SK-N-SH (cell line): ENCODE measurements around the gene ACSS2. TPM values are rescaled to one million over a fixed set of nuclear protein-coding genes. Genes with fewer than 3 reads are reported as not detected.

Experiments used
- CTCF ChIA-PET: fragments of 300-600, 350-600 bp; formaldehyde crosslinking; extraction: SDS; loops from one replicate; lab custom pipeline; 2021; lab: Yijun Ruan, JAX
- POLR2A ChIA-PET: fragments of 350-600 bp; sonication (Branson Sonifier 250); formaldehyde crosslinking; extraction: SDS; loops from one replicate; lab custom pipeline; 2020; ENCODE audit warnings: antibody characterized with exemption, inconsistent platforms; lab: Yijun Ruan, JAX
- DNase-seq: peaks from one replicate; pipeline ENCODE4 v3.0.0; 2012
- H2AFZ ChIP-seq: fragments of 200-600 bp; sonication (generic); 2 replicates; pipeline ENCODE4 v1.8.1; 2016; ENCODE audit warnings: antibody characterized with exemption, mild to moderate bottlenecking, low read depth
- H3F3A ChIP-seq: fragments of 200-600 bp; sonication (generic); replicated peaks from 2 replicates; pipeline ENCODE3; 2016; ENCODE audit warnings: antibody characterized with exemption, mild to moderate bottlenecking; ENCODE audit not compliant: insufficient read depth
- H3K27ac ChIP-seq, 2 experiments: fragments of 200-500 bp in 1 of 2; fragments of 200-600 bp in 1 of 2; sonication (Bioruptor generic) in 1 of 2; sonication (generic), shearing (Covaris generic) in 1 of 2; 2 replicates each; pipeline versions ENCODE4 v1.5.1 to v1.6.1; 2014 to 2016; ENCODE audit warnings: low read depth in 2 of 2, inconsistent platforms in 1 of 2, low read length in 1 of 2, mild to moderate bottlenecking in 1 of 2, mixed read lengths in 1 of 2
- H3K27me3 ChIP-seq: fragments of 200-600 bp; sonication (generic), shearing (Covaris generic); 2 replicates; pipeline ENCODE4 v1.6.1; 2016; ENCODE audit warnings: mixed run types; ENCODE audit not compliant: insufficient read depth
- H3K36me3 ChIP-seq, 2 experiments: fragments of 200-500 bp in 1 of 2; fragments of 200-600 bp in 1 of 2; sonication (Bioruptor generic) in 1 of 2; sonication (generic) in 1 of 2; replicated peaks in 1 of 2; 2 replicates each; pipeline versions ENCODE3 to v1.5.1; 2014 to 2016; ENCODE audit warnings: low read length in 1 of 2, mild to moderate bottlenecking in 1 of 2; ENCODE audit not compliant: insufficient read depth in 2 of 2, control insufficient read depth in 1 of 2
- H3K4me1 ChIP-seq, 2 experiments: fragments of 200-500 bp in 1 of 2; fragments of 200-600 bp in 1 of 2; sonication (Bioruptor generic) in 1 of 2; sonication (generic), shearing (Covaris generic) in 1 of 2; 2 replicates each; pipeline versions ENCODE4 v1.5.1 to v1.6.1; 2014 to 2016; ENCODE audit warnings: low read depth in 1 of 2, low read length in 1 of 2, mixed run types in 1 of 2; ENCODE audit not compliant: insufficient read depth in 2 of 2, control insufficient read depth in 1 of 2
- H3K4me2 ChIP-seq: fragments of 200-600 bp; sonication (generic), shearing (Covaris generic); 2 replicates; pipeline ENCODE4 v1.6.1; 2017; ENCODE audit warnings: mixed run types
- H3K4me3 ChIP-seq, 2 experiments: fragments of 200-500 bp in 1 of 2; fragments of 200-600 bp in 1 of 2; sonication (Bioruptor generic) in 1 of 2; sonication (generic), shearing (Covaris generic) in 1 of 2; 2 replicates each; pipeline versions ENCODE4 v1.5.1 to v1.8.1; 2014 to 2016; ENCODE audit warnings: low read depth in 2 of 2, inconsistent platforms in 1 of 2, low read length in 1 of 2, mild to moderate bottlenecking in 1 of 2, mixed read lengths in 1 of 2, moderate library complexity in 1 of 2
- H3K79me2 ChIP-seq: fragments of 200-600 bp; sonication (generic); 2 replicates; pipeline ENCODE4 v1.8.1; 2017; ENCODE audit warnings: mild to moderate bottlenecking; ENCODE audit not compliant: insufficient read depth
- H3K9ac ChIP-seq: fragments of 200-600 bp; sonication (generic); 2 replicates; pipeline ENCODE4 v1.6.1; 2017; ENCODE audit warnings: mixed run types
- H3K9me2 ChIP-seq: fragments of 200-600 bp; sonication (generic); 2 replicates; pipeline ENCODE4 v1.6.1; 2017; ENCODE audit warnings: mixed run types
- H3K9me3 ChIP-seq: fragments of 200-600 bp; sonication (generic); 2 replicates; pipeline ENCODE4 v1.6.1; 2017; ENCODE audit warnings: mixed run types, mild to moderate bottlenecking, moderate library complexity
- H4K20me1 ChIP-seq: fragments of 200-600 bp; sonication (generic); 2 replicates; pipeline ENCODE4 v1.6.1; 2017; ENCODE audit warnings: mild to moderate bottlenecking, mixed run types; ENCODE audit not compliant: insufficient read depth
- CHD2 ChIP-seq: fragments of 150-350 bp; IDR thresholded peaks from 2 replicates; pipeline ENCODE4 v1.6.1; 2018; ENCODE audit warnings: low read length; ENCODE audit not compliant: partially characterized antibody
- EP300 ChIP-seq, 2 experiments: IDR thresholded peaks; 2 replicates each; pipeline versions ENCODE4 v1.4.0 to v1.6.1; 2012; ENCODE audit warnings: borderline replicate concordance in 1 of 2, low read depth in 1 of 2, low read length in 1 of 2
- FOSL2 ChIP-seq: IDR thresholded peaks from 2 replicates; pipeline ENCODE4 v1.4.0; 2012; ENCODE audit warnings: low read depth, mild to moderate bottlenecking, moderate library complexity, borderline replicate concordance
- FOXJ3 ChIP-seq: sonication (generic); formaldehyde crosslinking; IDR thresholded peaks from 2 replicates; pipeline ENCODE4 v1.5.1; 2020; ENCODE audit warnings: mild to moderate bottlenecking, missing genetic modification reagents
- FOXM1 ChIP-seq: IDR thresholded peaks from 2 replicates; pipeline ENCODE4 v1.4.0; 2012; ENCODE audit warnings: low read depth, mild to moderate bottlenecking
- GABPA ChIP-seq: IDR thresholded peaks from 2 replicates; pipeline ENCODE4 v1.4.0; 2012; ENCODE audit warnings: low read depth, mild to moderate bottlenecking
- GATA2 ChIP-seq: sonication (generic); formaldehyde crosslinking; IDR thresholded peaks from 2 replicates; pipeline ENCODE4 v1.5.0; 2020; ENCODE audit warnings: mild to moderate bottlenecking, missing genetic modification reagents
- JUND ChIP-seq: IDR thresholded peaks from 2 replicates; pipeline ENCODE4 v1.4.0; 2012
- MXI1 ChIP-seq: IDR thresholded peaks from 2 replicates; pipeline ENCODE4 v1.6.1; 2012; ENCODE audit warnings: mild to moderate bottlenecking, low read depth, low read length, improper control_type of control experiment
- NFIC ChIP-seq: IDR thresholded peaks from 2 replicates; pipeline ENCODE4 v1.4.0; 2012; ENCODE audit warnings: borderline replicate concordance
- RFX5 ChIP-seq: IDR thresholded peaks from 2 replicates; pipeline ENCODE4 v1.6.1; 2012; ENCODE audit warnings: mild to moderate bottlenecking, improper control_type of control experiment, low read length
- RXRA ChIP-seq: IDR thresholded peaks from 2 replicates; pipeline ENCODE4 v1.4.0; 2012; ENCODE audit warnings: low read depth, mild to moderate bottlenecking, borderline replicate concordance
- SIN3A ChIP-seq: IDR thresholded peaks from 2 replicates; pipeline ENCODE4 v1.6.1; 2012; ENCODE audit warnings: low read depth, mild to moderate bottlenecking, low read length, moderate library complexity, borderline replicate concordance
- SMC3 ChIP-seq: IDR thresholded peaks from 2 replicates; pipeline ENCODE4 v1.6.1; 2012; ENCODE audit warnings: low read depth, low read length, improper control_type of control experiment
- TAF1 ChIP-seq: IDR thresholded peaks from 2 replicates; pipeline ENCODE4 v1.6.1; 2012; ENCODE audit warnings: low read depth, mild to moderate bottlenecking, low read length, moderate library complexity, borderline replicate concordance
- USF1 ChIP-seq: IDR thresholded peaks from 2 replicates; pipeline ENCODE4 v1.4.0; 2012; ENCODE audit warnings: low read depth, borderline replicate concordance
- YY1 ChIP-seq: IDR thresholded peaks from 2 replicates; pipeline ENCODE4 v1.4.0; 2012; ENCODE audit warnings: low read depth, mild to moderate bottlenecking
- WGBS: methylation state at CpG from one replicate; pipeline ENCODE4 v1.1.6; 2017; ENCODE audit warnings: low lambda C conversion rate; 5-methylcytosine and 5-hydroxymethylcytosine counted together
- polyA plus RNA-seq, 3 experiments: library from polyadenylated mRNA; depleted of rRNA; stranded (reverse); fragments of >200 nt; gene quantifications; 2 replicates each; pipeline ENCODE4 v1.2.3, GENCODE V29; 2012
- TF ChIP-seq, protein P1 (sequence below): IDR thresholded peaks from 2 replicates; pipeline ENCODE4; 2012

Gene ACSS2
- polyA plus RNA-seq, 1 of the 3 experiments (the other 2 are of a cell fraction), result 25.5 TPM

DNA sequence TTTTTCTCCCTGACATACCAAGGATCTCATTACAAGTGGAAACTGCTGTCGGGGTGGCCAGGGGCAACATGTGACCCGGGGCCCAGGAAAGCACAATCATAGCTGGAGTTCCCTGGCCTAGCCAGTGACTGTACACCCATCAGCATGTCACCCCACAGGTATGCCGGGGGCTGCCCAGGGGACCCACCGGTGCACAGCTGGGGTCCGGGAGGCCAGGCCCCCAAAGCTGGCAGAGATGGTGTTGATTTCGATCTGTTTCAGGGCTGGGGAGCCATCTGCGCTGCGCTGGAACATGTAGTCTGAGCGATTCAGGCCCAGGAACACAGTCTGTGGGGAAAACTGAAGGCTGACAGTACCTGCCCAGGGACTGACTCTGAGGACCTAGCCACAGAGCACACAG, 65.9 kb downstream of the ACSS2 start:
- Histone ChIP-seq H3K27me3 (no peaks in the 10 kb centered on the region), H3K27ac (no peak overlapping the region), H3K4me3 (no peak overlapping the region), H3K4me2 (no peak overlapping the region), H3K9ac (no peak overlapping the region), H3K9me3 (no peaks in the 10 kb centered on the region), H2AFZ (no peak overlapping the region), H4K20me1 (no peaks in the 10 kb centered on the region), H3K4me1 (no peaks in the 10 kb centered on the region; a peak in 2 of 4 replicates), H3K9me2 (no peaks in the 10 kb centered on the region), H3F3A (no peaks in the 10 kb centered on the region), H3K36me3 (peaks cover 43 to 62% of the 10 kb centered on the region in 2 experiments), H3K79me2 (0 out of 2 replicates have a peak, but pooled peaks cover under 1% of the 10 kb centered on the region)
- DNase-seq, result no peak
- no peak for TF ChIP-seq RXRA
- WGBS, result 98% methylated on average over 5 of the region's 9 CpGs
- ChIA-PET POLR2A (no interaction called here), CTCF (interaction anchor here (1.2 kb wide), 1 partner anchor 113 kb away, joined by 3 read pairs; no protein-coding TSS in a partner anchor)

DNA sequence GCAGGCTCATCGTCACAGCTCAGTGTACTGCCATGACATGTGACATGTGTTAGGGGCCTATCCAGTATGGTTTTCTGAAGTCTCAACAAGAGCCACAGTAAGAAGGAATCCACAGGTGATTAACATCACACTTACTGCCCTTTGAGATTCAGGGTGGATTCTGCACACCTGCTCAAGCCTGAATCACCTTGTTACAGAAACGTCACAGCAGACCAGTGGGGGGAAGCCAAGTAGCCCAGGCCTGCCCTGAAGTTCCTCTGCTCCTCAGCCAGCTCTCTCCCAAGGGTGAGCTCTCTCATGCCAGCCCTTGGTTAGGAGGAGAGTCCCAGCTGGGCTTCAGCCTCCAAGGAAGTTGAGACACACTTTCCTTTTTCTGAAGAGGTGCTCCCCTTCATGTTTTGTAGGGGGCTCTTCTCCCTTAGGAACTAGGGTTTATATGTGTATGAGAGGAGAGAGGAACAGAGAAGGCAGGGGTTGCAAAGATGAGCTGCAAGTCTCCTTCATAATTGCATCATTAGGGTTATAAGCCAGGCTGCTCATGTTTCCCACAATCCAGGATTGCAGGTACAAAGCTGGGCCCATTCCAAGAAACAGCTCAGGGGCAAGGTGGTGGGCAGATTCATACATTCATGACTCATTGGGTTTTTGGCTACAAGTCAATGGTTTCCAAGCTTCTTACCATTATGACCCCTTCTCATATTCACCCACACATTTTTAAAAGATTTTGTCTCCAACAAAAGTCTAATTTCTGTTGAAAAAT, 67.6 kb downstream of the ACSS2 start:
- ChIA-PET POLR2A (no interaction called here), CTCF (interaction anchor here (1.0 kb wide), 1 partner anchor 69 kb away, joined by 3 read pairs; no protein-coding TSS in a partner anchor)
- Histone ChIP-seq H3K79me2 (0 out of 2 replicates have a peak, but pooled peaks cover 5% of the 10 kb centered on the region), H3K4me3 (no peak overlapping the region), H3K9ac (no peak overlapping the region), H3K36me3 (peaks cover 46 to 55% of the 10 kb centered on the region in 2 experiments), H2AFZ (no peak overlapping the region), H3K9me2 (no peaks in the 10 kb centered on the region), H4K20me1 (no peaks in the 10 kb centered on the region), H3K9me3 (no peaks in the 10 kb centered on the region), H3F3A (peaks cover 5% of the 10 kb centered on the region), H3K27me3 (no peaks in the 10 kb centered on the region), H3K4me1 (peaks cover 0 to 8% of the 10 kb centered on the region in 2 experiments; a peak in 1 of 4 replicates), H3K27ac (no peak overlapping the region), H3K4me2 (no peak overlapping the region)
- TF ChIP-seq GABPA (no peak), NFIC (peak; percentile 59), FOSL2 (peak; percentile 35; the same call in 1 of the 2 replicates)
- 91% methylated on average over 2 of the region's 2 CpGs for WGBS
- no peak for DNase-seq

GRCh38 chr20:34945315-34946077, 69.1 kb downstream of the ACSS2 start:
- 0 out of 2 replicates have a peak, but pooled peaks cover 5% of the 10 kb centered on the region for H3K79me2 ChIP-seq
- WGBS, result 96% methylated on average over 7 of the region's 7 CpGs
- no peak overlapping the region for H3K4me3 ChIP-seq
- no peaks in the 10 kb centered on the region for H3K9me2 ChIP-seq
- H3K27ac ChIP-seq, result no peak overlapping the region
- no peak overlapping the region for H3K9ac ChIP-seq
- H3K27me3 ChIP-seq, result no peaks in the 10 kb centered on the region
- ChIA-PET POLR2A (no interaction called here), CTCF (no interaction called here)
- peaks cover 0 to 8% of the 10 kb centered on the region in 2 experiments; a peak in 1 of 4 replicates for H3K4me1 ChIP-seq
- H3K9me3 ChIP-seq, result no peaks in the 10 kb centered on the region
- no peaks in the 10 kb centered on the region for H4K20me1 ChIP-seq
- H3K4me2 ChIP-seq, result no peak overlapping the region
- H2AFZ ChIP-seq, result no peak overlapping the region
- no peak for DNase-seq
- H3K36me3 ChIP-seq, result peaks cover 47 to 49% of the 10 kb centered on the region in 2 experiments
- H3F3A ChIP-seq, result peaks cover 9% of the 10 kb centered on the region
- TF ChIP-seq SIN3A (no peak), FOXM1 (no peak), FOSL2 (no peak), MXI1 (no peak), USF1 (no peak), RFX5 (no peak), GABPA (no peak), GATA2 (no peak), EP300 (IDR thresholded peaks at IDR 0.05; ENCODE audit: borderline replicate concordance in 1 of 2, low read depth in 1 of 2, low read length in 1 of 2) (no peak), FOXJ3 (CRISPR knock-in tag) (no peak), SMC3 (no peak), YY1 (no peak), CHD2 (no peak), JUND (no peak), TAF1 (no peak)
- TF ChIP-seq, protein P1, sequence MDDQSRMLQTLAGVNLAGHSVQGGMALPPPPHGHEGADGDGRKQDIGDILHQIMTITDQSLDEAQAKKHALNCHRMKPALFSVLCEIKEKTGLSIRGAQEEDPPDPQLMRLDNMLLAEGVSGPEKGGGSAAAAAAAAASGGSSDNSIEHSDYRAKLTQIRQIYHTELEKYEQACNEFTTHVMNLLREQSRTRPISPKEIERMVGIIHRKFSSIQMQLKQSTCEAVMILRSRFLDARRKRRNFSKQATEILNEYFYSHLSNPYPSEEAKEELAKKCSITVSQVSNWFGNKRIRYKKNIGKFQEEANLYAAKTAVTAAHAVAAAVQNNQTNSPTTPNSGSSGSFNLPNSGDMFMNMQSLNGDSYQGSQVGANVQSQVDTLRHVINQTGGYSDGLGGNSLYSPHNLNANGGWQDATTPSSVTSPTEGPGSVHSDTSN, result no peak
